ENCODE data around the gene SOX30. TPM values are rescaled to one million over a fixed set of nuclear protein-coding genes. Genes with fewer than 3 reads are reported as not detected.
"Not testable (repeated sequence)": the region's sequence is repeated elsewhere in the genome, so short reads cannot be mapped to it uniquely, and the experiment has no call there.

The SOX30 gene
- total RNA-seq, 1 donor from 2014 or later = not detected

DNA sequence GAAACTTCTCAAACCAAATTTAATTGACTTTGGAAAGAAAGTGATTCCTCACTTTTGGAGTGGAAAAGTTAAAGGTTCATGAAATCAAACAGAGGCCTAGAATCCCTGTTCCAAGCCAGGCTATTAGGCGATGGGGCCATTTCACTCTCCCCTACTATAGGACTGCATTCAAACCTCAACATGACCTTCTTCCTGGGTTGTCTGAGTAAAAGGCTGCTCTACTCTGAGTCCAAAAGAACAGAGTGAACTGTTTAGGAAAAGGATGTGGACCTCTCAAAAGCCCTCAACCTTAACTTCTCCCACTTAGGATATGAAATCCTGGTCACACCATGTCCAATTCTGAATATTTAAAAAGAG lies 34.9 kb upstream of the SOX30 start:
- H3K27ac ChIP-seq = no peak overlapping the region
- no peak for TF ChIP-seq POLR2AphosphoS5 (IDR thresholded peaks at IDR 0.05; ENCODE audit: insufficient read depth in 1 of 2, low read depth in 1 of 2)
- TF ChIP-seq, protein P1, sequence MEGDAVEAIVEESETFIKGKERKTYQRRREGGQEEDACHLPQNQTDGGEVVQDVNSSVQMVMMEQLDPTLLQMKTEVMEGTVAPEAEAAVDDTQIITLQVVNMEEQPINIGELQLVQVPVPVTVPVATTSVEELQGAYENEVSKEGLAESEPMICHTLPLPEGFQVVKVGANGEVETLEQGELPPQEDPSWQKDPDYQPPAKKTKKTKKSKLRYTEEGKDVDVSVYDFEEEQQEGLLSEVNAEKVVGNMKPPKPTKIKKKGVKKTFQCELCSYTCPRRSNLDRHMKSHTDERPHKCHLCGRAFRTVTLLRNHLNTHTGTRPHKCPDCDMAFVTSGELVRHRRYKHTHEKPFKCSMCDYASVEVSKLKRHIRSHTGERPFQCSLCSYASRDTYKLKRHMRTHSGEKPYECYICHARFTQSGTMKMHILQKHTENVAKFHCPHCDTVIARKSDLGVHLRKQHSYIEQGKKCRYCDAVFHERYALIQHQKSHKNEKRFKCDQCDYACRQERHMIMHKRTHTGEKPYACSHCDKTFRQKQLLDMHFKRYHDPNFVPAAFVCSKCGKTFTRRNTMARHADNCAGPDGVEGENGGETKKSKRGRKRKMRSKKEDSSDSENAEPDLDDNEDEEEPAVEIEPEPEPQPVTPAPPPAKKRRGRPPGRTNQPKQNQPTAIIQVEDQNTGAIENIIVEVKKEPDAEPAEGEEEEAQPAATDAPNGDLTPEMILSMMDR (IDR thresholded peaks at IDR 0.05) = no peak
- no peak for TF ChIP-seq POLR2A (IDR thresholded peaks at IDR 0.05)
- intact Hi-C loops (cut with DNase I) = no loop called here

DNA sequence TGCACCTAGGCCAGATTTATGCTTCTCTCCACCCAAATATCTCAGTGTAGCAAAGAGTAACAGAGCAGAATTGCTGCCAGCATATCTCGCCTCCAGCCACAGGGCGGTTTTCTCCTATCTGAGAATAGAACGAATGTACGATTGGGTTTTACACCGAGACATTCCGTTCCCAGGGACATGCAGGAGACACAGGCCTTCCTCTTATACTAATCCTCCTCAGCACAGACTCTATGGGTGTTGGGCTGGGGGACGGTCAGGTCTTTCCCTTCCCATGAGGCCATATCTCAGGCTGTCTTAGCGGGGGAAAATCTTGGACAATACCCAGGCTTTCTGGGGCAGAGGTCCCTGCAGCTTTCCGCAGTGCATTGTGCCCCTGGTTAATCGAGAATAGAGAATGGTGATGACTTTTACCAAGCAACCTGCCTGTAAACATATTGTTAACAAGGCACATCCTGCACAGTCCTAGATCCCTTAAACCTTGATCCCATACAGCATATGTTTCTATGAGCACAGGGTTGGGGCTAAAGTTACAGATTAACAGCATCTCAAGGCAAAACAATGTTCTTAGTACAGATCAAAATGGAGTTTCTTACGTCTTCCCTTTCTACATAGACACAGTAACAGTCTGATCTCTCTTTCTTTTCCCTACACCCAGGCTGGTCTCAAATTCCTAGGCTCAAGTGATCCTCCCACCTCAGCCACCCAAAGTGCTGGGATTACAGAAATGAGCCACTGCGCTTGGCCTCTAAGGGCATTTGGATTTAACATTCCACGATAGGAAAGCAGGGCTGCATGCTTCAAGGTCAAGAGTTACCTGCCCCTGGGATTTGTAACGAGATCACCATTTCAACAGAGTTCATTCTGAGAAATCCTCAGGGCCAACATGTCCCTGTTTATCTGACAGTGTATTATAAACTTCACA lies 34.3 kb upstream of the SOX30 start:
- DNase-seq (ENCODE audit: extremely low spot score in 2 of 2); H3K27me3 ChIP-seq; H3K4me1 ChIP-seq; H3K9me3 ChIP-seq; H3K27ac ChIP-seq; H3K4me3 ChIP-seq; H3K36me3 ChIP-seq; intact Hi-C loops (cut with DNase I): not testable (repeated sequence)

More for the DNA sequence above, 34.9 kb upstream of the SOX30 start:
- no peaks in the 10 kb centered on the region for H3K4me1 ChIP-seq
- H3K36me3 ChIP-seq = no peaks in the 10 kb centered on the region
- no peaks in the 10 kb centered on the region for H3K27me3 ChIP-seq
- no peak for DNase-seq (ENCODE audit: extremely low spot score in 2 of 2)
- H3K4me3 ChIP-seq = no peak overlapping the region
- H3K9me3 ChIP-seq = no peaks in the 10 kb centered on the region

DNA sequence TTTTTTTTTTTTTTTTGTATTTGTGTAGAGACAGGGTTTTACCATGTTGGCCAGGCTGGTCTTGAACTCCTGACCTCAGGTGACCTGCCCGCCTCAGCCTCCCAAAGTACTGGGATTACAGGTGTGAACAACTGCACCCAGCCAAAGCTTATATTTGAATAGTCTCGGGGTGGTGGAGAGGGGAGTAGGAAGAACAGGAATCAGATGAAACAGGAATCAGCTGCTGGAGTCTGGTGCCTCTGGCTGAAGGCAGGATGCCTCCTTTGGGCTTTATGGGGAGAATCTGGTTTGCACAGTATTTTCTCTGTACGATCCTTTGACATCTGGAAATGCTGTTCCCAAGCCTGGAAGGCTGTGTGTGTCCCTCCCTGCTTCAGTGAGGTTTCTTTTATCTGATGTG lies 30.0 kb upstream of the SOX30 start:
- Histone ChIP-seq H3K27me3 (no peaks in the 10 kb centered on the region), H3K4me1 (no peaks in the 10 kb centered on the region), H3K27ac (no peak overlapping the region), H3K9me3 (no peaks in the 10 kb centered on the region), H3K4me3 (no peak overlapping the region), H3K36me3 (no peaks in the 10 kb centered on the region)
- DNase-seq (ENCODE audit: extremely low spot score in 2 of 2) = no peak
- TF ChIP-seq, protein P1 (IDR thresholded peaks at IDR 0.05) = no peak
- no peak for TF ChIP-seq POLR2AphosphoS5 (IDR thresholded peaks at IDR 0.05; ENCODE audit: insufficient read depth in 1 of 2, low read depth in 1 of 2)
- TF ChIP-seq POLR2A (IDR thresholded peaks at IDR 0.05) = no peak
- intact Hi-C loops (cut with DNase I) = no loop called here

DNA sequence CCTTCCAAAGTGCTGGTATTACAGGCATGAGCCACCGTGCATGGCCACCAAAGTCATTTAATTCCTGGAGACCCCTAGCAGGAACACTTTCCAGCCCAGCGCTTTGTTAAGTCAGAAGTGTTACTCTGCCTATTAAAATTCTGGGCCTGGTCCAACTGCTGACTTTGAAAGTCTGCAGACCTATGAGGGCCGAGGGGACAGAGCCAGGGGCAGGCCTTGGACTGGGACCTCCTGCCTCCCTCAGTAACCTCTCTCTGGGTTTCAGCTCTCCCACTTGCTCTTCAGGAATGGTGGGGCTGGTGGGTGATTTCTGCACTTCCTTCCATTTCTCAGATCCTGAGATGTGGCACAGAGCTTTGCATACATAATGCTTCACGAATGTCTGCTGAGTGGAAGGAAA lies 28.8 kb upstream of the SOX30 start:
- Histone ChIP-seq H3K4me3 (no peak overlapping the region), H3K36me3 (no peaks in the 10 kb centered on the region), H3K4me1 (no peaks in the 10 kb centered on the region), H3K27ac (no peak overlapping the region), H3K27me3 (no peaks in the 10 kb centered on the region), H3K9me3 (no peaks in the 10 kb centered on the region)
- intact Hi-C loops (cut with DNase I) = no loop called here
- DNase-seq (ENCODE audit: extremely low spot score in 2 of 2) = peak in 1 of 2 donors; percentile 25
- TF ChIP-seq POLR2AphosphoS5 (IDR thresholded peaks at IDR 0.05; ENCODE audit: insufficient read depth in 1 of 2, low read depth in 1 of 2) (no peak), POLR2A (IDR thresholded peaks at IDR 0.05) (no peak)
- TF ChIP-seq, protein P1 (IDR thresholded peaks at IDR 0.05) = no peak

DNA sequence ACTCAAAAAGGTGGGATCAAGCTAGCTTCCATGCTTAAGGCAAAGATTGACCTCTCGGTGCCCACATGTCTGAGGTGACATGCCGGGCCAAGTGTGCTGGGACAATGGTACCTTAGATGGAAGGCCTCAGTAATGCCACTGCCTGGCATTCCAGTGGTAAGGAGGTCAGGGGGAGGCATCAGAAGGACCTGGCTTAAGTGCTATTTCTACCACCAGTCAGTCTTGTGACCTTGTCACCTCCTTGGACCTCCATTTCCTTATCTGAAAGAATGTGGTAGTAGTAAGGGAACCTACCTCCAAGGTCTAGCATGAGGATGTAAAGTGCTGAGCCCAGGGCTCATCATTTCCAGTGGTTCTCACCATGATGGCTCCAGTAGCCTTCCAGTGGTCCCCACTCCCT lies 28.0 kb upstream of the SOX30 start:
- no peaks in the 10 kb centered on the region for H3K9me3 ChIP-seq
- DNase-seq (ENCODE audit: extremely low spot score in 2 of 2) = peak in 1 of 2 donors; percentile 60
- H3K4me1 ChIP-seq = no peaks in the 10 kb centered on the region
- H3K27me3 ChIP-seq = no peaks in the 10 kb centered on the region
- H3K4me3 ChIP-seq = no peak overlapping the region
- H3K27ac ChIP-seq = no peak overlapping the region
- no peak for TF ChIP-seq POLR2AphosphoS5 (IDR thresholded peaks at IDR 0.05; ENCODE audit: insufficient read depth in 1 of 2, low read depth in 1 of 2)
- TF ChIP-seq, protein P1 (IDR thresholded peaks at IDR 0.05) = no peak
- TF ChIP-seq POLR2A (IDR thresholded peaks at IDR 0.05) = no peak
- intact Hi-C loops (cut with DNase I) = no loop called here
- H3K36me3 ChIP-seq = no peaks in the 10 kb centered on the region

Data from vagina (tissue), 2 donors.